GM21360 (cell line): Measurements from ENCODE around the gene IFNA4.
A peak's percentile ranks its signal among the peaks of the same experiment; 100 is the strongest.
"Not testable (repeated sequence)": the region's sequence is repeated elsewhere in the genome, so short reads cannot be mapped to it uniquely, and the experiment has no call there.

ENCODE experiments used
- ATAC-seq: cut with Tn5 transposase; IDR thresholded peaks from one replicate; pipeline ENCODE4 v1.9.1; 2021; ENCODE audit warnings: mild to moderate bottlenecking, moderate library complexity; ENCODE audit not compliant: unreplicated experiment

The IFNA4 gene

DNA sequence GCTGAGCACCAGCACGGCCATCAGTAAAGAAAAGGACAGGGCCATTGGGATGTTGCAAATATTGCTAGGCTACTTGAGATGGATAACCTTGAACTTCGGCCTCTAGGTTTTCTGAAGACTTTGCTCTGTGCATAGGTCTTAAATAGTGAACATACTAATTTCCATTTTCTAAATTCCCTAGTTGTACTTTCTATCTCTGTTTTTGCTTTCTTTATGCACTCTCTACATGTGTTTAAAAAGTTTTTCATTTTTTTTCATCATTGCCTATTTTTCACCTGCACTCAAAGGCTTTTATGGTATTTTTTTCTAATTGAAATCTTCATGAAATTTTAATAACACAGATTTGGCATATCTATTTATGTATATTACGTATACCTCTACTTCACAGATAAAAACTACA, at the start of gene IFNA4:
TSS of gene IFNA4 (minus strand) at position 101 of the 400 bp plus-strand sequence. CDS start at position 45, 56 bp downstream.
- ATAC-seq, result not testable (repeated sequence)

- ATAC-seq, result not testable (repeated sequence)
These were observed 49.0 kb upstream of the IFNA4 start for GRCh38 chr9:21236360-21236714.

- peak; percentile 87 for ATAC-seq
These were observed 48.3 kb upstream of the IFNA4 start for GRCh38 chr9:21235468-21236359.

GRCh38 chr9:21234153-21234687, 46.8 kb upstream of the IFNA4 start:
- no peak for ATAC-seq

GRCh38 chr9:21233258-21233657, 45.9 kb upstream of the IFNA4 start:
- ATAC-seq, result no peak

GRCh38 chr9:21228122-21228521, 40.7 kb upstream of the IFNA4 start, which contains the start of gene IFNA17:
TSS of gene IFNA17 (minus strand) at chr9:21228222. CDS start at chr9:21228173, 49 bp downstream.
- ATAC-seq, result no peak

DNA sequence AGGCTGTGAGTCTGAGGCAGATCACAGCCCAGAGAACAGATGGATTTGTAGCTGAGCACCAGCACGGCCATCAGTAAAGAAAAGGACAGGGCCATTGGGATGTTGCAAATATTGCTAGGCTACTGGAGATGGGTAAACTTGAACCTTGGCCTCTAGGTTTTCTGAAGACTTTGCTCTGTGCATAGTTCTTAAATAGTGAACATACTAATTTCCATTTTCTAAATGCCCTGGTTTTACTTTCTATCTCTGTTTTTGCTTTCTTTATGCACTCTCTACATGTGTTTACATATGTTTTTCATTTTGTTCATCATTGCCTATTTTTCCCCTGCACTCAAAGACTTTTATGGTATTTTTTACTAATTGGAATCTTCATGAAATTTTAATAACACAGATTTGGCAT, 29.8 kb upstream of the IFNA4 start, which contains the start of gene IFNA16:
TSS of gene IFNA16 (minus strand) at position 101 of the 400 bp plus-strand sequence. CDS start at position 95, 6 bp downstream.
- ATAC-seq, result not testable (repeated sequence)

DNA sequence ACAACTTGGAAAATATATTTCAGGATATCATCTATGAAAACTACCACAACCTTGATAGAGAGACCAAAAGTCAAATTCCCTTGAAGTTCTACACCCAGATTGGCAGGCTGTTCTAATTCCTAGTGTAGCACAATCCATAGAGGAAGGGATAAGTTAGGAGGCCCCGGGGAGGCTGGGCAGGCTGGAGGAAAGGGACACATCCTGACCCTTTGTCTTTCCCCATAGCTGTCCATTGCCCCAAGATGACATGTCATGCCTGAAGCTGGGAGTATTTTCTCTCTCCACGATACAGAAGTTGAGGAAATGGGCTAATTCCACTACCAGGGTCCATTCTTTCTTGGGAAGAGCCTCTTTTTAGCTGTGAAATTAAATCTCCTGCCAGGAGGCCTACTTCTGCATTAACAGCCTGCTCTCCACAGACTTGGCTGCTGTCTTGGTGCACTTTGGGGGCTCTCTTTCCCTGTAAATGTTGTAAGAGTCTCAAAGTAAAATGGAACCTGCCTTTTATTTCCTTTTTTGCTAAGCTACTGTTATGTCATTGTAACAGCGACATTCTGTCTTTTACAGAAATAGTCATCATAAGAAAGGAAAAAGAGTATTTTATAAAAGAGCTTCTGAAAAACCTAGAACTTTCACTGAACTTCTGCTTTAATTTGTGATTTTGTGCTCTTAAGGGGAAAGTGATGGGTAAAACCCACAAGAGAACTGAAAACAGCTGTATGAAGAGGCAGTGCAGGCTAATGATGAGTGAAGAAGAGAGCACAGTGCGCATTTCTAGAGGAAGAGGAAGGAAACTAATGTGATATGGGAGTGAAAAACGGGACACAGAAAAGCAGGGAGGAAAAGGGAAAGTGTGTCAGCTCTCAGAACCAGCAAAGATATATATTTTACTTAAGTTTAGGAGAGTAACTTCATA, 26.3 kb upstream of the IFNA4 start:
- ATAC-seq, result peak; percentile 76

GRCh38 chr9:21212160-21212559, 24.8 kb upstream of the IFNA4 start:
- ATAC-seq, result not testable (repeated sequence)

- not testable (repeated sequence) for ATAC-seq
These were observed 23.4 kb upstream of the IFNA4 start for GRCh38 chr9:21210782-21211181.

DNA sequence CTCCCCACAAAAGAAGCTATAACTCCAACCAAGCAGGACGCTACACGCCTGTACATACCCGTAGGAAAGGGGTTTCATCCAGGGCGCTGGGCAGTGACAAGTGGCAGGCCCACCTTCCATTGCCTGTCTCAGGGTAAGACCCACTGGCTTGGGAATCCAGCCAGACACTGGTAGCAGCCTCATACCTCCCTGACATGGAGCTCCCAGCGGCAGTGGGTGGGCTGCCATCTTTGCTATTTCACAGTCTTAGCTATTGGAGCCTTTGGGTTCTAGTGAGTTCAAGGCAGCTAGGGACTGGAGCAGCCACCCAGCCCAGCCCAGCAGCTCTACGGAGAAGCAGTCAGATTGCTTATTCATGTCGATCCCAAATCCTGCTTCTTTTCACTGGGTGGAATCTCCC, 22.9 kb upstream of the IFNA4 start:
- ATAC-seq, result no peak

- not testable (repeated sequence) for ATAC-seq
These were observed 19.7 kb upstream of the IFNA4 start, which contains the start of gene IFNA10 for GRCh38 chr9:21207043-21207442. TSS of gene IFNA10 (minus strand) at chr9:21207143. CDS start at chr9:21207097, 46 bp downstream.

DNA sequence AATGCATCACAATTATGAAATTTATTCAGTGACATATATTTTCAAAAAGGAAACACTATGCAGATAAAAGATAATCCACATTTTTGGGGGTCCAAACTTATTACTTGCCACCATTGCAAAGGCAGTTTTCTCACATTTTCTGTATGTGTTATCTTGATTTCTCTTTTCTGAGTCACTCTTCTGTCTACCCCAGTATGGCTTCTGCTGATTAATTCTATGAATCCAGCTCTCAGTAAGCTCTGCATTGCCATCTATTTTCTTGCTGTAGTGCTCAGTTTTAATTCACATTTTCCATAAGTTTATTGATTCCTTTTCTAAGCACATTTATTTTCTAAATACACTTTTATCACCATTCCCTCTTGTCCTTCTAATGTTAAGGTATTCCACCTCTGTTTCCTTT, 17.8 kb upstream of the IFNA4 start:
- ATAC-seq, result no peak

DNA sequence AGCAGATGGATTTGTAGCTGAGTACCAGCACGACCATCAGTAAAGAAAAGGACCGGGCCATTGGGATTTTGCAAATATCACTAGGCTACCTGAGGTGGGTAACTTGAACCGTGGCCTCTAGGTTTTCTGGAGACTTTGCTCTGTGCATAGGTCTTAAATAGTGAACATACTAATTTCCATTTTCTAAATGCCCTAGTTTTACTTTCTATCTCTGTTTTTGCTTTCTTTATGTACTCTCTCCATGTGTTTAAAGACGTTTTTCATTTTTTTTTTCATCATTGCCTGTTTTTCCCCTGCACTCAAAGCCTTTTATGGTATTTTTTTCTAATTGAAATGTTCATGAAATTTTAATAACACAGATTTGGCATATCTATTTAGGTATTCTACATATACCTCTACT, 14.7 kb upstream of the IFNA4 start, which contains the start of gene IFNA7:
TSS of gene IFNA7 (minus strand) at position 101 of the 400 bp plus-strand sequence. CDS start at position 61, 40 bp downstream.
- ATAC-seq, result not testable (repeated sequence)

DNA sequence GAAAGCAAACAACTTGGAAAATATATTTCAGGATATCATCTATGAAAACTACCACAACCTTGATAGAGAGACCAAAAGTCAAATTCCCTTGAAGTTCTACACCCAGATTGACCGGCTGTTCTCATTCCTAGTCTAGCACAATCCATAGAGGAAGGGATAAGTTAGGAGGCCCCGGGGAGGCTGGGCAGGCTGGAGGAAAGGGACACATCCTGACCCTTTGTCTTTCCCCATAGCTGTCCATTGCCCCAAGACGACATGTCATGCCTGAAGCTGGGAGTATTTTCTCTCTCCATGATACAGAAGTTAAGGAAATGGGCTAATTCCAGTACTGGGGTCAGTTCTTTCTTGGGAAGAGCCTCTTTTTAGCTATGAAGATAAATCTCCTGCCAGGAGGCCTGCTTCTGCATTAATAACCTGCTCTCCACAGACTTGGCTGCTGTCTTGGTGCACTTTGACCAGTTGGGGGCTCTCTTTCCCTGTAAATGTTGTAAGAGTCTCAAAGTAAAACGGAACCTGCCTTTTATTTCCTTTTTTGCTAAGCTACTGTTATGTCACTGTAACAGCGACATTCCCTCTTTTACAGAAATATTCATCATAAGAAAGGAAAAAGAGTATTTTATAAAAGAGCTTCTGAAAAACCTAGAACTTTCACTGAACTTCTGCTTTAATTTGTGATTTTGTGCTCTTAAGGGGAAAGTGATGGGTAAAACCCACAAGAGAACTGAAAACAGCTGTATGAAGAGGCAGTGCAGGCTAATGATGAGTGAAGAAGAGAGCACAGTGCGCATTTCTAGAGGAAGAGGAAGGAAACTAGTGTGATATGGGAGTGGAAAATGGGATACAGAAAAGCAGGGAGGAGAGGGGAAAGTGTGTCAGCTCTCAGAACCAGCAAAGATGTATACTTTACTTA, 7.7 kb upstream of the IFNA4 start:
- ATAC-seq, result peak; percentile 91

- peak; percentile 97 for ATAC-seq
These were observed 4.3 kb downstream of the IFNA4 start for GRCh38 chr9:21182810-21183736.

DNA sequence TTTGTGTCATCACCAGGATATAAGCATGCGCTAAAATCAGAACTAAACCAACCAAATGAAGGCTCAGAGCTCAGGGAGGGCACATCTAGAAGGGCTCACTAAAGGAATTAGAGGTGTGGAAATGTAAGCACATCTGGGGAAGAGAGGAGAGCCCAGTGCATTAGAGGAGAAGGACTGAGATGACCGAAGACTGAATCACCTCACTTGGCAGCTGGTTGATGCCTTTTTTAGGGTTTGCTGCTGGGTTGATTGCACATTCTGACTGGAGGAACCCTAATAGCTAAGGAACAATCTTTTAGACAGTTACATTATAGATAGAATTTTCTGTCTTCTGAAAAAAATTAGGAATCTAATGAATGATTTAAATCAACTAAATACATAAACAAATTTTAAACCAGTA, 12.7 kb downstream of the IFNA4 start:
- no peak for ATAC-seq

- no peak for ATAC-seq
These were observed 15.2 kb downstream of the IFNA4 start for GRCh38 chr9:21172156-21172555.

GRCh38 chr9:21171351-21171750, 16.0 kb downstream of the IFNA4 start:
- ATAC-seq, result no peak
